Measurements from ENCODE around the gene PPP1R1B.

The PPP1R1B gene

GRCh38 chr17:39653662-39654331 lies 27.0 kb downstream of the PPP1R1B start:
- DNase-seq (ENCODE audit: low read depth): peak; percentile 80

GRCh38 chr17:39655105-39655504 lies 28.4 kb downstream of the PPP1R1B start:
- DNase-seq (ENCODE audit: low read depth): no peak

GRCh38 chr17:39658346-39658745 lies 31.6 kb downstream of the PPP1R1B start:
- DNase-seq (ENCODE audit: low read depth): no peak

GRCh38 chr17:39658760-39659159 lies 32.0 kb downstream of the PPP1R1B start:
- DNase-seq (ENCODE audit: low read depth): no peak

- DNase-seq (ENCODE audit: low read depth): no peak
These were observed 32.7 kb downstream of the PPP1R1B start for GRCh38 chr17:39659279-39660010.

- DNase-seq (ENCODE audit: low read depth): no peak
These were observed 33.2 kb downstream of the PPP1R1B start for GRCh38 chr17:39660011-39660360.

- DNase-seq (ENCODE audit: low read depth): no peak
These were observed 33.9 kb downstream of the PPP1R1B start for GRCh38 chr17:39660397-39661385.

- DNase-seq (ENCODE audit: low read depth): no peak
These were observed 35.2 kb downstream of the PPP1R1B start for GRCh38 chr17:39661744-39662541.

- no peak for DNase-seq (ENCODE audit: low read depth)
These were observed 36.0 kb downstream of the PPP1R1B start for GRCh38 chr17:39662551-39663339.

- DNase-seq (ENCODE audit: low read depth): no peak
These were observed 36.6 kb downstream of the PPP1R1B start for GRCh38 chr17:39663340-39663687.

GRCh38 chr17:39663688-39664580 lies 37.2 kb downstream of the PPP1R1B start:
- no peak for DNase-seq (ENCODE audit: low read depth)

- DNase-seq (ENCODE audit: low read depth): no peak
These were observed 38.1 kb downstream of the PPP1R1B start, which contains the start of gene TCAP for GRCh38 chr17:39664581-39665561. TSS of gene TCAP (plus strand) at chr17:39665349. CDS start at chr17:39665360, 11 bp downstream.

- no peak for DNase-seq (ENCODE audit: low read depth)
These were observed 39.0 kb downstream of the PPP1R1B start for GRCh38 chr17:39665642-39666224.

GRCh38 chr17:39666231-39666600 lies 39.5 kb downstream of the PPP1R1B start:
- no peak for DNase-seq (ENCODE audit: low read depth)

GRCh38 chr17:39666601-39667261 lies 40.0 kb downstream of the PPP1R1B start:
- DNase-seq (ENCODE audit: low read depth): no peak

- DNase-seq (ENCODE audit: low read depth): no peak
These were observed 40.7 kb downstream of the PPP1R1B start for GRCh38 chr17:39667262-39667944.

Measured in activated T-cell treated with anti-CD3 and anti-CD28 coated beads for 1 hour (primary cell).